ENCODE measurements around the gene MARK1.

DNA sequence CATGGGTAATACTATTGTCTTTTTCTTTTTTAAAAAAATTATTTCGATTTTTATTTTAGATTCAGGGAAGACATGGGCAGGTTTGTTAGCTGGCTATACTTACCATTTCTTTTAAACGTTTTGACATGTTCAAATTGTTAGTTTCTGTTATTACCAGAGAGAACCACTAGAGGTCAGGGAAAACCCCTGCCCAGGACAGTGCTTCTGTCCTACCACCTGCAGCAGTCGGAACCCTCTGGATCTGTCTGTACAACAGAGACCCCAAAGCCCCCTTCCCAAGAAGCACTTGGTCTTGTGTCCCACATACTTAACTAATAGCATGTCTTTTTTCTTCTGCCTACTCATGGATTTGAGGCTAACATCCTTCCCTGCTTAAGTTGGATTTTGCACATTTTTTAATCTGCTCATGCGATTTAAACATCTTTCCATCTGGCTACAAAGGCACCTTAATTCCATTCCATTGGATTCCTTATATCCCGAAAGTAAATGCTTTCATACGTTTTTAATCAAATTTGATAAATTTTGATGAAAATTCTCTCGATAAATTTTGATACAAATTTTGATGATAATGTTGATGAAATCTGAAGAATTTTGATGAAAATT is 152.2 kb downstream of the MARK1 start:
- TF ChIP-seq EZH2 (optimal IDR thresholded peaks at IDR 0.05; ENCODE audit: low read depth, low read length) (no peak), CTCF (IDR thresholded peaks at IDR 0.05; ENCODE audit: low read length) (peak; percentile 74), EZH2phosphoT487 (IDR thresholded peaks at IDR 0.05; ENCODE audit: low read length) (no peak)
